ENCODE data around the gene NTM. TPM values are rescaled to one million over a fixed set of nuclear protein-coding genes. Genes with fewer than 3 reads are reported as not detected.

NTM gene
- total RNA-seq, 1 experiment from 2014 or later = not detected

- no peak for TF ChIP-seq ZBTB33 (IDR thresholded peaks at IDR 0.05; ENCODE audit: extremely low read depth, insufficient replicate concordance, low read length)
- no peak for TF ChIP-seq SIN3A (IDR thresholded peaks at IDR 0.05; ENCODE audit: low read depth)
- no peak for TF ChIP-seq FOSL1 (IDR thresholded peaks at IDR 0.05; ENCODE audit: low read depth)
- TF ChIP-seq TCF7L2 (IDR thresholded peaks at IDR 0.05; ENCODE audit: borderline replicate concordance, extremely low read depth, insufficient read depth, insufficient read length) = no peak
- TF ChIP-seq RAD21 (IDR thresholded peaks at IDR 0.05; ENCODE audit: low read depth) = no peak
These were observed 484.9 kb downstream of the NTM start (continued) for GRCh38 chr11:131855320-131855719.

GRCh38 chr11:131857246-131857645, 486.8 kb downstream of the NTM start:
- CTCF ChIA-PET = no interaction called here
- H3K79me2 ChIP-seq (ENCODE audit: insufficient read depth, low read length) = no peaks in the 10 kb centered on the region
- no peak overlapping the region for H3K4me2 ChIP-seq (ENCODE audit: low read length)
- intact Hi-C loops (cut with micrococcal nuclease) = no loop called here
- RAD21 ChIA-PET (ENCODE audit: low non-redundant PET in 1 of 2, low total read pairs in 2 of 2, uncharacterized antibody in 2 of 2, unreplicated experiment in 2 of 2) = no interaction called here
- peaks cover 6 to 10% of the 10 kb centered on the region in 2 experiments; a peak in 2 of 4 replicates for H3K9me3 ChIP-seq (ENCODE audit: control insufficient read depth in 1 of 2, insufficient read depth in 1 of 2, low read depth in 1 of 2, low read length in 2 of 2)
- H3K4me3 ChIP-seq (replicated peaks in 1 of 2; ENCODE audit: low read depth in 1 of 2, low read length in 2 of 2) = no peak overlapping the region
- no peaks in the 10 kb centered on the region for H3K9me2 ChIP-seq (ENCODE audit: insufficient read depth)
- H3K36me3 ChIP-seq (ENCODE audit: control insufficient read depth in 1 of 2, insufficient read depth in 2 of 2, low read length in 2 of 2) = no peaks in the 10 kb centered on the region
- POLR2A ChIA-PET = no interaction called here
- DNase-seq (ENCODE audit: low read depth, low spot score) = no peak
- no peaks in the 10 kb centered on the region for H4K20me1 ChIP-seq (ENCODE audit: insufficient read depth)
- H3K9ac ChIP-seq (ENCODE audit: low read length) = no peak overlapping the region
- ATAC-seq = no peak
- H3K4me1 ChIP-seq (ENCODE audit: control insufficient read depth in 1 of 2, insufficient read depth in 2 of 2, low read length in 2 of 2) = no peaks in the 10 kb centered on the region
- no TSS peak for BruUV-seq (replicated peaks)
- no peak overlapping the region for H3K27ac ChIP-seq (ENCODE audit: low read depth, low read length)
- H3K27me3 ChIP-seq (ENCODE audit: insufficient read depth, low read length) = no peaks in the 10 kb centered on the region
- no peak for TF ChIP-seq RAD21 (IDR thresholded peaks at IDR 0.05; ENCODE audit: low read depth)
- TF ChIP-seq ELF1 (IDR thresholded peaks at IDR 0.05; ENCODE audit: borderline replicate concordance, low read depth) = no peak
- TF ChIP-seq EZH2phosphoT487 (IDR thresholded peaks at IDR 0.05; ENCODE audit: borderline replicate concordance) = no peak
- no peak for TF ChIP-seq POLR2A (IDR thresholded peaks at IDR 0.05; ENCODE audit: borderline replicate concordance, extremely low read depth, insufficient read depth, insufficient read length)
- H2AFZ ChIP-seq (ENCODE audit: low read depth, low read length, poor library complexity, severe bottlenecking) = no peak overlapping the region

All from HCT116 (cell line).